ENCODE data around the gene ADCYAP1.
A peak's percentile ranks its signal among the peaks of the same experiment; 100 is the strongest.
"Not testable (repeated sequence)": the region's sequence is repeated elsewhere in the genome, so short reads cannot be mapped to it uniquely, and the experiment has no call there.

Gene ADCYAP1

DNA sequence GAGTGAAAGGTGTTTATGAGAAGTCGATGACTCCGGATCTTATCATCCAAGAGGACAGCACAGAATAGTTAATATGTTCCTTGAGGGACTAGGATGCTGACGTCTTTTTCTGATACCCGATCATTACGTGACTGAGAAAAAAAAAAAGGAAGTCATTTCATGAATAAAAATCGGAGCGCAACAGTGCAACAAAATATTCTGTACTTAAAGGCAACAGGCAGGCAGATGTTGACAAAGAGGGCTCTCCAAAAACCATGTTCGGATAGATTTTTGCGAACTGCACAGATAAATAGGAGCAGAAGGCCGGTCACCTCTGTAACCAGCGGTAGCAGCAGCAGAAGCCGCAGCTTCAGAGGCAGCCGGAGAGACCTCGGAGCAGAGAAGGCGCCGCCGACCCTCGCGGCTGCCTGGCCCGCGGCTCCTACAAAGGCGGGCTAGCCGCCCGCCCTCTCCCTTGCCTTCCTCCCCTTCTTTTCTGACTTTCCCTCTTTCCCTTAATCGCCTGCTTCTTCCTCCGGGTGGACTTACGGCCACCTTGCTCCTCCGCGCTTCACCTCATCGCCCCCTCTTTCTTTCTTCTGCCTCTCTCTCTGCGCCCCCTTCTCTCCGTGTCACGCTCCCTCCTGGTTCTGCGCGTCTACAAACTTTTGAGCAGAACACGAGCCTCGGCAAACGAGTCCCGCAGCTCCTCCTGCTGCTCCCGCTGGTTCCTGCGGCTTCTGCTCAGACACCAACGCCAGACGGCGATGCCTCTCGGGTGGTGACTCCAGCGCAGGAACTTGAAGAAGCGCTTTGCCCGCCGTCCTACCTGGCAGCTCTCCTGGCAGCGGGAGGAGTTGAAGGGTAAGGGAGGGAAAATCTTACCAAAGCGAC is at the start of gene ADCYAP1:
ADCYAP1 (plus strand) TSS at position 654 of the 873 bp plus-strand sequence. CDS start 516 bp downstream, outside the sequence.
- DNase-seq, result peak; percentile 52

DNA sequence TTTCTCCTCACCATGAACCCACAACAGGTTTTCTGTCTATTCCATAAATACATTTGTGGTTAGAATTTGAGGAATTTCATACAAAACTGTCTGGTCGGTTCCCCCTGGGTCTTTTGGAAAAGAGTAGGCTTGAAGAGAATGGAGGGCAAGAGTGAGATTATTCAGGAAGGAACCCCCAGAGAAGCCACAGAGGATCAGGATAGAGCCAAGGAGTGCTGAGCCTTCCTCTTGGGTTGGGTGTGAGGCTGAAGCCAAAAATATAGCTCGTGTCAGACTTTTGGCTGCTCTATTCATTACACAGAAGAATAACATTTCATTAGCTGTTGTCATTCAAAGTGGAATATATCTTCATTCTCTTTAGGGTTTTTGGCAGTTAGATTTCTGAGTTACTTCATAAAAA is 46.7 kb upstream of the ADCYAP1 start:
- no peak for DNase-seq

DNA sequence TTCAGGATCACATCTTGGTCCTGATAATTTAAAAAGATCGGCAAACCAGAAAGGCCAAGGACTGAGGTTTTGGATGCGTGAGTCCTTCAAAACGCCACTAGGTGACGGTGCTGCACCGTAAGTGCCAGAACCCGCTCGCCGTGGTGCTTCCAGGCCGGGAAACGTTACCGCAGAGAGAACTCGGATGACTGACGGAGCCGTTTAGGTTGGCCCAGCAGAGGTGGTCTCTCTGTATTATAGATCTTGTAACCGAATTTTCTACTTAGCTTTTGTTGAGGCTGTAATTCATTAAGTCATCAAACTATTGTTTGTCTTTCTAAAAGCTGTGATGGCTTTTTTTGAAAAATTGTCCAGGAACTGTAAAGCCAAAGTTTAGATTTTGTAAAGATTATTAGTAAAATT is 39.8 kb upstream of the ADCYAP1 start:
- DNase-seq, result peak; percentile 78

DNA sequence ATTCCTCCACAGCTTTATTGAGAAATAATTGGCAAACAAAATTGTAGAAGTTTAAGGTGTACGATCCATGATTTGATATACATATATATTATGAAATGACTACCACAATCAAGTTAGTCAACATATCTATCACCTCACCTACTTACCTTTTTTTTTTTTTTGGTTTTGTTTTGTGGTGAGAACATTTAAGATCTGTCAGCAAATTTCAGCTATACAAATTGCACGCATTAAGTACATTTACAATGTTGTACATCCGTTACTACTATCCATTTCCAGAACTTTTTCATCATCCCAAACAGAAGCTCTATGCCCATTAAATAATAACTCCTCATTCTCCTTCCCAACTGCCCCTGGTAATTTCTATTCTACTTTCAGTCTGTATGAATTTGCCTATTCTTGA is 37.4 kb upstream of the ADCYAP1 start:
- no peak for DNase-seq

DNA sequence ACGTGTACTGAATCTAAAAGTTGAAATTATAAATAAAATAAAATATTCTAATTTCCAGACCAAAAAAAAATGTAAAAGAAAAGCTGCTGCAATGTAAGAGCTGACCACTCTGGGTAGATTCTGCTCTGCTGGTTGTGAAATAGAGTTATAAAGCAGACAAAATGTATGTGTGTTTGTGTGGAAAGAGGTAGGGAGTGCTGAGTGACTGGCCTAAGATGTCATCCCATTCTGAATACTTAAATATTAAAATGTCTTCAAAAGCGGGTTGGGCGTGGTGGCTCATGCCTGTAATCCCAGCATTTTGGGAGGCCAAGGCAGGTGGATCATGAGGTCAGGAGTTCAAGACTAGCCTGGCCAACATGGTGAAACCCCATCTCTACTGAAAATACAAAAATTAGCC is 31.2 kb upstream of the ADCYAP1 start:
- not testable (repeated sequence) for DNase-seq

DNA sequence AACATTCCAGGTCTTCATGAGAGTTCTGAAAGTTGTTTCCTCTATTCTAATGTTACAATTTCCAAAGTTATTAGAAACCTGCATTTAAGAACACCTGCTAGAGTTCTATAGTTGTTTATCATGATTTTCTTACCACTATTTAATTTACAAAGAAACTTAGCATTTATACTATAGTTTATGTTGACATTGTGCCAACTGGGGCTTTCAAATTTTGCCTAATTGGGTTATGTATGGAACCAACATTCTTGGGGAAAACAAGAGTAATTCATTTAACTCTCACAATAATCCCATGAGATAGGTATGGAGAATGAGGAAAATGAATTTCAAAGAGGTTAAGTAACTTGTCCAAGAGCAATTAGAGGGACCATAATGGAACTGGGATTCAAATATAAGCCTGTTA is 28.8 kb upstream of the ADCYAP1 start:
- no peak for DNase-seq

DNA sequence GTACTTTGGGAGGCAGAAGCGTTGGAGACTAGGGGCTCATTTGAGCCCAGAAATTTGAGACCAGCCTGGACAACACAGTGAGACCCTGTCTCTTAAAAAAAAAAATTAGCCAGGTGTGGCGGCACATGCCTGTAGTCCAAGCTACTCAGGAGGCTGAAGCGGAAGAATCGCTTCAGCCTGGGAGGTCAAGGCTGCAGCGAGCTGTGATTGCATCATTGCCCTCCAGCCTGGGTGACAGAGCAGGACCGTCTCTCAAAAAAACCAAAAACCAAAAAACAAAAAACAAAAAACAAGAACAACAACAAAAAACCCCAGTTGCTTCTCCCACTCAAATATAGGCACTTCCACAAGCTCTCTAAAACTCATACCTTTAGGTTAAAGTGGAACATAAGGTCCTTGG is 27.4 kb upstream of the ADCYAP1 start:
- no peak for DNase-seq

DNA sequence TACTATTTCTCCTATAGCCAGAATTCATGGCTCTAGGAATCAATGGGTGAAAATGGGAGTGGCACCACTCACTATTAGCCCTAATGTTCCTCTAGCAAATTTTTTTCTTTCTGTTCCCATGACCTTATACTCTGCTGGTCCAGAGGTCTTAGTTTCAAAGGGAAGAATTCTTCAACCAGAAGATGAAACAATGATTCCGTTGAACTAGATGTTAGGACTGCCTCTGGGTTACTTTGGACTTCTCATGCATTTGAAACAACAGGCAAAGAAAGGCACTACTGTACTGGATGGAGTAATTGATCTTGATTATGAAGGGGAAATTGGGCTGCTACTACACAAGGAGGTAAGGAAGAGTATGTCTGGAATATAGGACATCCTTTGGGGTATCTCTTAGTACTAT is 18.6 kb upstream of the ADCYAP1 start:
- DNase-seq, result no peak

DNA sequence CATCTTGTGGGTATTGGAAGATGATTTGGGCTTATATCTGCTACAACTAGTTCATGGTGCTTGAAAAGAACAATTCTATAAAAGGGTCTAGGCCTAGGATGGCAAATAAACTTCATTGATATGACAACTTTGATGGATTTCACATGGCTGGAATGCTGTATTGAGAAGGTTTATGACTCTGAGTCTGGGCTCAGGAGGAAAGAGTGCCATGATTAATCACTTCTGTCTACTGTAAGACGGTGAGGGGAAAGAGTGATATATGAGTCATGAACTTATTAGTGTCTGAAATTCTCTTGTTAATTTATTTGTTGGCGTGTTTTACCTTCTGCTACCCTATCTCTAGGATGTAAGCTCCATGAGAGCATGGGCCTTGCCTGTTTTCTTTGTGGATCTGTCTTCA is 17.0 kb upstream of the ADCYAP1 start:
- no peak for DNase-seq

DNA sequence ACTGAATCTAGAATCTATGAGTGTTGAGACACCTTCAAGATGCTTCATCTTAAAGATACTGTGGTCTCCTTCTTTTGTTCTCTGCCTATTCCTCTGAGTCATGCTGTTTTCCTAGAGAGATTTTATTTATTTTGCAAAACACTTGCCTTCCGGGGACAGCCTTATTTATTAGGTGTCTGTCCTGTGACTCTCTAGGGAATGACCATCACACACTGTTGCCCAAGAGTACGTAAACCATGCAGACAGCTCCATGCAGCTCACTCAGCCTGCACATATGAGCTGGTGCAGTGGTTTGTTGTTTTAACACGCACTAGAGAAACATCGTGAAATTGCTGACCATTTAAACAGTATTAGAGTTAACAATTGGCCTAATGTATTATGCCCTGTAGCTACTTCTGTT is 12.4 kb upstream of the ADCYAP1 start:
- no peak for DNase-seq

DNA sequence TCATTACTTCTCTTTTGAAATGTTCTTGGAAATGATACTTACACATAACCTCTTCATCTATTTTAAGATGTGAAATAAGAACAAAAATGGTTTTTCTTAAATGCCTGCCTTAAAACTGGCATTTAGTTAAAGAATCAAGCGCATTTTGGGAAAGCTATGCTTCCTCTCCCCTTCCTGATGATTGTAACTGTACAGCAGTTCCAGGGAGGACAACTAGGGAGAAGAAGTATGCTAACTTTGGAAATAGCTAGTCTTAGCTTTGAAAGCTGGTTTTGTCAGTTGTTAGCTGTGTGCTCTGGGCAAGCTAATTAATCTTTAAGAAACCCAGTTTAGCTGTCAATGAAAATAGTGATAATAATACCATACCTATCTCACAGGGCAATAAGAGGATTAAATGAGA is 8.4 kb upstream of the ADCYAP1 start:
- DNase-seq, result no peak

DNA sequence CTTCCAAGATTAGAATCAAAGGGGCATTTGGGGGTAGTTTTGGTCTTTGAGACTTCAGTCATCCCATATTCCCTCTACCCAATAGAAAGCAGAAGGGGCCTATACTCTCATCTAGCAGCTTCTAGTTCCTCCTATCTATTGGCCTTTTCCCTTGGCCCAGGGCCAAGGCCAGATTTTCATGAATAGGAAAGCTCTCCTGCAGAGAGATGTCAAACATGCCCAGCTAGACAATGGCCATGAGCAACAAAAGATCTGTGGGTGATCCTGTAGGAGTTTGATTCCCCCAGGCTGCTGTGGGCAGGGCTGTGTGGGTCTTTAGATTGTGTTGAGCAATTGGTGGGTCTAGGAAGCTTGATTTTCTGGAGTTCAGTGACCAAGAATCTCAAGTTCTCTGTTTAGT is 2.9 kb upstream of the ADCYAP1 start:
- DNase-seq, result no peak

DNA sequence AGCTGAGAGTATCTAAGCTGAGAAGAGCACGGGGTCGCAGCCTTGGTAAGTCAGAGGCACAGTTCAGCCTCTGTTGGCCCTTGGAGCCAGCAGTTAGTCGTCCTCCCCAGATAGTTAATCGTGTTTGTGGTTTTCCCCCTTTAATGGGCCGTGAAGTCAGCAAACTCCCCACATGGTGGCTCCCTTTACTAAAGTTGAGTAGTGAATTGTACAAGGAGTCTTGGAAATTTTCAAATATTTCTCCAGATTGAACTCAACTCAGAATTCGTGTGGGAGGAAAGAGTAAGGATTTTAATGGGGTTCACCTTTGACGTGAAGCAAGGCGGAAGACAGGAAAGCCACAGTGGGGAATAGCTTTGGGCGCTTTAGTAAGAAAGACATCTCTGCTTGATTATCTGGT is 2.4 kb upstream of the ADCYAP1 start:
- DNase-seq, result no peak

DNA sequence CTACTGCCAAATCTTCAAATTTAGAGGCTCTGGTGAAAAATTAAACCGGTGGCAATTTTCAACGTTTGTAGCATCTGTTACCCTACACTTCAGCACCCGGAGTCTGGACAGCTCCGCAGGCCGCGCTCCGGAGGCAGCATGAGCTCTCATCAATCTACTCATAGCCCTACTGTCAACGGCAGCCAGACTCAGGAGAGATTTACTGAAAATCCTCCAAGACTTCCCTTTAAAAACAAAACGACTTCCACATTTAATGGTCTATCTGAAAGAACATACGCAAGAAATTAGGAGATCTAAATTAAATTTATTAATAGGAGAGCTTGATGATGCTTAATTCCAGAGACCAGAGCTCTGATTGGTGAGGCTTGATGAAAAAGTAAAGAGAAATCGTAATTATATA is 970 bp upstream of the ADCYAP1 start:
- DNase-seq, result peak; percentile 77

DNA sequence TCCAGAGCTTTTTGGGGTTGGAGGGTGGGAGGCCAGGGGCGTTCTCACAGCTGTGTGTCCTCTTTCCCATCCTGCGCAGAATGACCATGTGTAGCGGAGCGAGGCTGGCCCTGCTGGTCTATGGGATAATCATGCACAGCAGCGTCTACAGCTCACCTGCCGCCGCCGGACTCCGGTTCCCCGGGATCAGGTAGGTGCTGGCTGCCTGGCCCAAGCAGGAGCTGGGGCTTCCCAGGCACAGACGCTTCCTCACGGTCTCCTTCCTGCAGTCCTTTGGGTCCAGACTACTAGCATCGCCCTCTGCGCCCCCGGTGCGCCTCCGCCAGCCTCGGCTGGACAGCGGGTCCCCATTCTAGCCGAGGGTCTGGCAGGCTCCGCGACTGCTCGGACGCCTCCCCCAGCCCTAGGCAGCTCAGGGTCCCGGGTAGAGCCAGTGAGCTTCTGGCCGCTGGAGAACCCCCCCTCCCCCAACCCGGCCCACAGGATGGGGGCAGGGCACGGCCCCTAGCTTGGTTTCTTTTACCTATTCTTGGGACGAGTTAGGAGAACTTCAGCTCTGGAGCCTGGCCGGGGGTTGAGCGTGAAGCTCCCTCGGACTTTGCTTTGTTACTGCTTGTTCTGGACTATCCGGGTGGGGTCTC is 756 bp downstream of the ADCYAP1 start:
- peak; percentile 51 for DNase-seq

DNA sequence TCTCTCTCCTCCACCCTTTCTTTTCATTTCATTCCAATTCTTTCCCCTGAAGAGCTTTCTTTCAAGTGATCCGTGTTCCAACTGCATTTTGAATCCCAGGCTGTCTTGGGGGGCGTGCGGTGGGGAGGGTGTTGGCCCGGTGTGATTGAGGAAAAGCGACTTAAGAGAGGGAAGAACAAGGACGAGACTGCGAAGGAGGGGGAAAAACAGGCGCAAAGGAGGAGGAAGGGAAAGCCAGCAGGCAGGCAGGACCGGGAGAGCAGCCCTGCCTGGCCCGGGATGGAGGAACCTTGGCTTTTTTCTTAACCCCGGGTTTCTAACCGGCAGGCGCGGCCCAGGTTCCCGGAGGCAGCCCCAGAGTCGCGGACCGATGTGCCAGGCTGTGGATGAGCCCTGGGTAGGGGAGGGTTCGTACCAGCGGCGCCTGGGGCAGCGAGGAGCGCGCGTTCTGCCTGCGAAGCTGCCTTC is 1.3 kb downstream of the ADCYAP1 start:
- DNase-seq, result peak; percentile 51

DNA sequence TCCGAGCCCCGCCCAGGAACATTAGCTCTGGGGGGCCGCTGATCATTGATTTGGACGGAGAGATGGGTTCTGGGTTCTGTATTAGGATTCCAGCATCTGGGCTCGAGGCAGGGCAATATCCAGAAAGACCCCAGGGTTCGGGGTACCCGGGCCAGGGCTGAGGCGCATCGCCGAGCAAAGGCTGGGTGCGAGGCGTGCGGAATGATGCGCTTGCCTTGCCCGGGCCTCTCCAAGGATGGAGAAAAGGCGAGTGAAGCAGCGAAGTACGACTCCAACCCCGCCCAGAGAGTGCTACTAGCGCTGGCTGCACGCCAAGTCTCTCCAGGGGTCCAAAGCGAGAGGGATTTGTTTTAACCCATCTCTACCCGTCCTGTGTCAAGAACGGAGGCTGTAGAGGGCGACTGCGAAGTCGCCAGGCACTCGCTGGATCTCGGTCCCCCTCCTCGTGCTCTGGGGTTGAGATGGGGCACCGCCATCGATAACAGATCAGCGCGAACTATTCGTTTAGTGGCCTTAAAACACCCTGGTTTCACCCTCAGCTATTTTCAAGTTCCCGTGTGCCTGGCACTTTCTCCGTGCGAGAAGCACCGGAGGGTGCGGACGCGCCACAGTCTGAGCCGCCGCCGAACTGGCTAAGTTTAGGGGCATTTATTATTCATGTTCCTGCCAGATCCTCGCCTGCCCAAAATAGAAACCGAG is 1.9 kb downstream of the ADCYAP1 start:
- peak; percentile 57 for DNase-seq

DNA sequence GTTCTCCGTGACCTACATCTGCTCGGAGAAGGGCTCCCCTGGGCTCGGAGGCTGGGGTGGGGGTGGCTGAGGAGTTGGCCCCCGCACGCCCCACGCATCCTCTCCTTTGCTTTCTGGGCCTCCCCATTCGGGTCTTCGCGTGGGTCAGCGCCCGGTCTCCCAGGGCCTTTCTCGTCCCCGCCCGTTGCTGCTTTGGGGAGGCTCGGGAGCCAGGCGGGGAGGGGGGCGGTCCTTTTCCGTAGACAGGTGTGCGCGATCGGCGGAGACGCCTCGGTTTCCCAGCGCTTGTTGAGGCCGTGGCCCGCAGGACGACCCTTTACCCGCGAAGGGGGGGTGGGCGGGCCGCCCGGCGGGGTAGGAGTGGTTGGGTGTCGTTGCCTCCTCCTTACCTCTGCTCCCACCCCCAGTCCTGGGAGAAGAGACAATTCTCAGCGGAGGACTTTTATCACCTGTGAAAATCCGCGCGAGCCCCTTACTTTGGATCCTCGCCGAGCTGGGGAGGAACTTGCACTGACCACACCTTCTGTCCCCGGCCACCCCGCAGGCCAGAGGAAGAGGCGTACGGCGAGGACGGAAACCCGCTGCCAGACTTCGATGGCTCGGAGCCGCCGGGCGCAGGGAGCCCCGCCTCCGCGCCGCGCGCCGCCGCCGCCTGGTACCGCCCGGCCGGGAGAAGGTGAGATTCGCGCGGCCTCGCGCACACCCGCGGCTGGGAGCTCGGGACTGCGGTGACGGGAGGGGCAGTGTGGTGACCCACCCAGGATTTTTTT is 2.6 kb downstream of the ADCYAP1 start:
- DNase-seq, result peak; percentile 57

DNA sequence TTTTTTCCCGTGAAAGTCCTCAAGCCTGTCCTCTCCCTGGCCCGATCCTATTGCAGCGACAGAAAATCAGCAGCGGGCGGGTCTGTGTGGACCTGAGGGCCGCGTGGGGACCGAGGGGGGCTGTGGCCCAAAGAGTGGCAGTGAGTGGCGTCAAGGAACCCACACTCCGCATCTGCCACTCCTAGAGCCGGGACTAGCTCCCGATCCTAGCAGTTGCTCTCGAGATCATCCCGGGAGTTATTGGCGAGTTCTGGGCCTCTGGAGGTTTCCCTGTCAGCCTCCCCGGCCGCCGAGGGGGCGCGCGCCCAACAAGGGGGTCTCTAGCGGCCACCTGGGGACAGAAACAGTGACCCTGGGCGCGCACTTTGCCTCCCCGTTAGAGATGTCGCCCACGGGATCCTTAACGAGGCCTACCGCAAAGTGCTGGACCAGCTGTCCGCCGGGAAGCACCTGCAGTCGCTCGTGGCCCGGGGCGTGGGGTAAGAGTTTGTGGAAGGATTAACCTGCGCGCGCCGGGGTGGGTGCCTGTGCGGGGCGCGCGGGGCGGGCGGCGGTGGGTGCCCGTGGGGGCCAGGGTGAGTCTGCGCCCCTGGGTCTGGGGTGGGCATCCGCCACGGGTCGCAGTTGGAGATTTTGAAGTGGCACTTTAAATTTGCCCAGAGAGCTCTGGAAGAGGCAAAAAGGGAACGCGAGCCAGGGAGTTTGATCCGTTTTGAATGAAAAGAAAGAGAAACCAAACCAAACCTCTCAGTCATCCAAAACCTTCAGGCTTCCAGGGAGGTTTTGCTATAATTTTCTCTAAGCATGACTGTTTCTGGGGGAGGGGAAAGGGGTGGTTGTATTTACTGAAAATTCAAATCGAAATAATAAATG is 3.5 kb downstream of the ADCYAP1 start:
- DNase-seq, result peak; percentile 56

DNA sequence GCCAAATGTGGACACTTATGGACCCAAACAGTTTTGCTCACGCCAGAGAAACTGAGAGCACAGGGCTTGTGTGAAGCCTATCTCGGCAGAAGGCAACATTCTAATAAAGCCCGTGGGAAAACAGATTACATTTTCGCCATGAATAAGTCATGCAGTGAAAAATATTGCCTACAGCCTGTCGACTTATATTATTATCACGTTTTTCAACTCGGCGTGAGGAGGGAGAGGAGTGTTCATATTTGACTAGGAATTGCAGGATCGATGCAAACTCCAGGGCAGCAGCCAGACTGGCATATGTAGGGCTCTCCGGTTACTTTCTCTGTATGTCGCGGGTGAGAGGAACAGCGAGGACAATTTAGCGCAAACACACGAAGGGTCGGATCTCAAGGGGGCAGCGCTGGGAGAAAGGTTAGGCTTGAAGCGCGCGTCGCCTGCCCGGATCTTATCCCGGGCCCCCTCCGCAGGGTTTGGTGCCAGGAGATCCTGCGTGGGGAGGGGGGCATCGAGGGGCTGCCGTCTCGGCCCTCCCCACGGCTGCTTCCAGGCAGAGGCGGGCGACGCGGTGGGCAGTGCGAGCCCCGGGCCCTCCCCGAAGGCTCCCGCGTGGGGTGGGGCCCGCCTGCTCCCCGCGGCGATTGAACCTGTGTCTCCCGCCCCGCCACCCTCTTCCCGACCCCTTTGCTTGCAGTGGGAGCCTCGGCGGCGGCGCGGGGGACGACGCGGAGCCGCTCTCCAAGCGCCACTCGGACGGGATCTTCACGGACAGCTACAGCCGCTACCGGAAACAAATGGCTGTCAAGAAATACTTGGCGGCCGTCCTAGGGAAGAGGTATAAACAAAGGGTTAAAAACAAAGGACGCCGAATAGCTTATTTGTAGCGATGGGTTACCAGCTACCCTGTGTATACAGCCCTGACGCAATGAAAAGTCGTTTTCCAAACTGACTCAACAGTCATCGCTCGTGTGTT is 4.4 kb downstream of the ADCYAP1 start:
- no peak for DNase-seq

DNA sequence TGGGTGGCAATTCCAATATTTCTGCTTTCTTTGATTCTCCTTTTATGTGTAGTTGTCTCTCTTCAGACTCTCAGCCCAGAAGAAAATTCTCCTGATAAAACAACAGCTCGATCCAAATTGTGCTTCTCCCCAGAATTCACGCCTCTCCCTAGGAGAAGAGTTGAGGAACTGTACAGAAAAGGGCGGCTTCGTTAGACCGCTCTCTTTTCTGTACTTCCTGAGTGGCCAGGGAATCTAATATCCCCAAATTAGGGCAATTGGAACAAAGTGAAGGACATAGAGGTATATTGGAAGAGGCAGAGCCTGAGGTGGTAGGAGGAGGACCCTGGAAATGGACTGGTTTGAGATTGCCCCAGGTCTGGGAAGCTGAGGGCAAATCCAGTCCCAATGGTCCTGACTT is 5.6 kb downstream of the ADCYAP1 start:
- no peak for DNase-seq

All from activated CD8-positive, alpha-beta memory T cell treated with anti-CD3 and anti-CD28 coated beads, Interleukin-2, amount 50 U/mL, for 48 hours (primary cell).